Testis (tissue), 3 donors: ENCODE results near the gene CROCC2. TPM values are rescaled to one million over a fixed set of nuclear protein-coding genes. Genes with fewer than 3 reads are reported as not detected.
A peak's percentile ranks its signal among the peaks of the same experiment; 100 is the strongest.

Source experiments
- DNase-seq: peaks from one replicate; pipeline ENCODE4 v3.0.0-alpha.2; 2019
- H3K27ac ChIP-seq, 2 donors: fragments of 200-600 bp; sonication (generic); one replicate each; pipeline ENCODE4 v1.5.1; 2019
- H3K27me3 ChIP-seq: fragments of 200-600 bp; sonication (generic); one replicate; pipeline ENCODE4 v1.5.1; 2019
- H3K36me3 ChIP-seq: fragments of 200-600 bp; sonication (generic); one replicate; pipeline ENCODE4 v1.5.1; 2017; ENCODE audit warnings: low read depth; ENCODE audit errors: missing control alignments
- H3K4me1 ChIP-seq: fragments of 200-600 bp; sonication (generic); one replicate; pipeline ENCODE4 v1.5.1; 2019
- H3K4me3 ChIP-seq, 2 donors: fragments of 200-600 bp; sonication (generic); one replicate each; pipeline ENCODE4 v1.5.1; 2017 to 2019
- H3K9me3 ChIP-seq: fragments of 200-600 bp; sonication (generic); one replicate; pipeline ENCODE4 v1.5.1; 2017
- POLR2A ChIP-seq: fragments of 450-650 bp; IDR thresholded peaks from one replicate; pipeline ENCODE4 v1.6.1; 2017; ENCODE audit warnings: antibody characterized with exemption, mild to moderate bottlenecking, moderate library complexity
- WGBS, 2 donors: methylation state at CpG; one replicate each; pipeline ENCODE4 v1.1.5; 2018; 5-methylcytosine and 5-hydroxymethylcytosine counted together
- intact Hi-C: fragments of 100-400 bp; cut with DNase I; formaldehyde crosslinking; loops from one replicate; pipeline ENCODE4 v1.15.1; 2023; ENCODE audit warnings: low total_unique reads
- polyA plus RNA-seq: library from polyadenylated mRNA; stranded (reverse); fragments of 350-450 nt; fragmentation: Illumina TruSeq; extraction: RNeasy Lipid Tissue Mini Kit (QIAGEN cat#74804); gene quantifications from one replicate; pipeline ENCODE4 v1.2.3, GENCODE V29; 2014; ENCODE audit warnings: low read depth, low replicate concordance; ENCODE audit not compliant: insufficient read depth
- total RNA-seq, 2 donors: library from RNA; depleted of rRNA; stranded (reverse); fragments of >200 nt; gene quantifications; one replicate each; pipeline ENCODE4 v1.2.3, GENCODE V29; 2016
- TF ChIP-seq, protein P1 (sequence below), 3 experiments: fragments of 450-650 bp in 2 of 3; fragments of 200-600 bp in 1 of 3; sonication (generic) in 1 of 3; IDR thresholded peaks; one replicate each; pipeline ENCODE4 v1.5.1; 2016 to 2019; ENCODE audit warnings: antibody characterized with exemption in 3 of 3, mild to moderate bottlenecking in 2 of 3, moderate library complexity in 1 of 3

CROCC2 gene
- total and polyA plus RNA-seq, 3 donors from 2014 or later = 0.43 to 0.55 (median 0.51) TPM

DNA sequence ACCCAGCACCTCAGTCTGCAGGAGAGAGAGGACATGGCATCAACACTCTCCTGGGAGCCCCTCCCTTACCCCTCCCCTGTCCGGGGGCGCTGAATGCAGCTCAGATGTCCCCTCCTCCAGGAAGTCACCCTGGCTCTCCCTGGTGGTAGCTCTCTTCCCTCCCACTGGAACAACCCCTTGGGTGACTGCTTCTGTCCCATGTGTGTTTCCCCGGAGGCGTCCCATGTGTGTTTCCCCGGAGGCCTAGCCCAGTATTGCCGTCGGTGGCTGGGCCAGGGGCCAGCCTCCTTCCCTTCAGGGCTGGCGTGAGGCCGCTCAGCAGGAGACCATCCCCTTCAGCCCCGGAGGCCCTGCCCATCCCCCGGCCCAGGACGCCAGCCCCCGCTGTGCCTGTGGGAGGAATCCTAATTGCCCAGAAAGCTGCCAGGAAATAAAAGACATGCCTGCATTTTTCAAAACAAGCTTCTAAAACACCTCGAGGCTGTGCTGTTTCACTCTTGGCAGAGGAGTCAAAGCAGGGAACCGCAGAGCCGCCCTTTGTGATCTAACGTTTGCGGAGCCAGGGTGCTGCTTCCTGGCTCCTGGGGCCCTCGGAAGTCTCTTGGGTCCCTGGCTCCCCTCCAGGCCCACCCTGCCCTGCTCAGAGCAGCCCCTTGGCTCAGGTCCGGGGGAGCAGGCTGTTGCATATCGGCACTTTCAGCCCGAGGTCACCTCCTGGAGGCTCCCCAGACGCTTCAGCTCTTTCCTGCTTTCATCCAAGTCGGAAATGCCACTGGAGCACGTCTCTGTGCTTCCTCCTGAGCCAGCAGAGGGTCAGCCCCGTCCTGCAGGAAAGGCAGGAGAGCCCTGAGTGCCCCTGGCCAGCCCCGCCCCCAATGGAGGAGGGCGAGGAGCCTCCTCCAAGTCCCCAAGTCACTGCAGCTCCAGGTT is 103.7 kb downstream of the CROCC2 start:
- TF ChIP-seq POLR2A = no peak
- TF ChIP-seq, protein P1, sequence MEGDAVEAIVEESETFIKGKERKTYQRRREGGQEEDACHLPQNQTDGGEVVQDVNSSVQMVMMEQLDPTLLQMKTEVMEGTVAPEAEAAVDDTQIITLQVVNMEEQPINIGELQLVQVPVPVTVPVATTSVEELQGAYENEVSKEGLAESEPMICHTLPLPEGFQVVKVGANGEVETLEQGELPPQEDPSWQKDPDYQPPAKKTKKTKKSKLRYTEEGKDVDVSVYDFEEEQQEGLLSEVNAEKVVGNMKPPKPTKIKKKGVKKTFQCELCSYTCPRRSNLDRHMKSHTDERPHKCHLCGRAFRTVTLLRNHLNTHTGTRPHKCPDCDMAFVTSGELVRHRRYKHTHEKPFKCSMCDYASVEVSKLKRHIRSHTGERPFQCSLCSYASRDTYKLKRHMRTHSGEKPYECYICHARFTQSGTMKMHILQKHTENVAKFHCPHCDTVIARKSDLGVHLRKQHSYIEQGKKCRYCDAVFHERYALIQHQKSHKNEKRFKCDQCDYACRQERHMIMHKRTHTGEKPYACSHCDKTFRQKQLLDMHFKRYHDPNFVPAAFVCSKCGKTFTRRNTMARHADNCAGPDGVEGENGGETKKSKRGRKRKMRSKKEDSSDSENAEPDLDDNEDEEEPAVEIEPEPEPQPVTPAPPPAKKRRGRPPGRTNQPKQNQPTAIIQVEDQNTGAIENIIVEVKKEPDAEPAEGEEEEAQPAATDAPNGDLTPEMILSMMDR (IDR thresholded peaks at IDR 0.05) = peak in 1 of 3 experiments; percentile 7
- Histone ChIP-seq H3K4me1 (peaks cover 31% of the 10 kb centered on the region), H3K4me3 (no peak overlapping the region), H3K9me3 (no peaks in the 10 kb centered on the region), H3K27ac (peak overlapping the region; percentile 44 to 74), H3K27me3 (no peaks in the 10 kb centered on the region), H3K36me3 (no peaks in the 10 kb centered on the region)
- 24 to 36% methylated on average over 11 to 26 of the region's 28 CpGs for WGBS, 2 donors
- intact Hi-C loops = no loop called here
- peak; percentile 69 for DNase-seq

DNA sequence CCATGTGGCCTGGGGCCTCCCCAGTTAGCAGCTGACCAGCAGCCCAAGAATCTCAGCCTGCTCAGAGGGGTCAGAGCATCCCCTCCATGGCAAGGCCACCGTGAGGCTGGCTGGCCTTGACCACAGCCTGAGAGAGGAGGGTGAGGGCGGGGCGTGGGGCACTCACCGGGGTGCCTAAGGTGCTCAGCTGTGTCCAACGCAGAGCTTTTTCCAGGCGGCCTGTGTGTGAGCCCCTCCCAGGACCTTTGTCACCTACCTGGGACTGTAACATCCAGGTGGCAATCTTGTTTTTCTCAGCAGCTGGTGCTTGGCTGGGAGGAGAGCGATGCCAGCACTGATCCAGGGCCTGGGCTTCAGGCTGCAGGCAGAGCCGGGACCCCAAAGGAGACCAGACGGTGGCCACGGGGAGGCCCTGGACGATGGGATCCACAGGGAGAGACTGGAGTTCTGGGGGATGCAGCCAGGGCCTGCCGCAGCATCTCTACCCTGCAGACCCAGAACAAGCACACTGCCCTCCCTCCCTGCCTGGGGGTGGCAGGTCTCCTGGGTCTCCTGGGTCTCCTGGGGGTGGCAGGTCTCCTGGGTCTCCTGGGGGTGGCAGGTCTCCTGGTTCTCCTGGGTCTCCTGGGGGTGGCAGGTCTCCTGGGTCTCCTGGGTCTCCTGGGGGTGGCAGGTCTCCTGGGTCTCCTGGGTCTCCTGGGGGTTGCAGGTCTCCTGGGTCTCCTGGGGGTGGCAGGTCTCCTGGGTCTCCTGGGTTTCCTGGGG is 104.6 kb downstream of the CROCC2 start:
- Histone ChIP-seq H3K9me3 (no peaks in the 10 kb centered on the region), H3K36me3 (no peaks in the 10 kb centered on the region), H3K4me1 (peaks cover 31% of the 10 kb centered on the region), H3K27me3 (no peaks in the 10 kb centered on the region), H3K4me3 (no peak overlapping the region), H3K27ac (peak overlapping the region; percentile 44 to 74)
- intact Hi-C loops = no loop called here
- peak; percentile 9 for DNase-seq
- 49 to 53% methylated on average over 6 to 11 of the region's 12 CpGs for WGBS, 2 donors
- TF ChIP-seq, protein P1 (IDR thresholded peaks at IDR 0.05) = no peak
- no peak for TF ChIP-seq POLR2A

DNA sequence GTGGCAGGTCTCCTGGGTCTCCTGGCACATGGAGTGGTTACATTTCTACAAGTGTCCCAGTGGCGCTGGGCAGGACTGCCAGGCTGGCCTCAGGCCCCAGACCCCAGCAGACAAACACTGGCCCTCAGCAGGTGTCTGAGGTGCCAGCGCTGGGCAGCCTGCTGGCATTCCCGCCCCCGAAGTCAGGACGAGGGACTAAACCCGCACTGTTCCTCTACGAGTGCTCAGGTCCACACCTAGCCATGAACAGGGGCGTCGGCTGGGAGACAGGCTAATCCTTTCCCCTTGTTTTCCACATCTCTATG is 105.1 kb downstream of the CROCC2 start:
- intact Hi-C loops = no loop called here
- H3K36me3 ChIP-seq = no peaks in the 10 kb centered on the region
- no peak overlapping the region for H3K27ac ChIP-seq
- no peaks in the 10 kb centered on the region for H3K27me3 ChIP-seq
- DNase-seq = peak; percentile 5
- no peak for TF ChIP-seq POLR2A
- TF ChIP-seq, protein P1 (IDR thresholded peaks at IDR 0.05) = no peak
- no peak overlapping the region for H3K4me3 ChIP-seq
- 88 to 93% methylated on average over 8 to 9 of the region's 9 CpGs for WGBS, 2 donors
- H3K4me1 ChIP-seq = peaks cover 31% of the 10 kb centered on the region
- H3K9me3 ChIP-seq = no peaks in the 10 kb centered on the region

DNA sequence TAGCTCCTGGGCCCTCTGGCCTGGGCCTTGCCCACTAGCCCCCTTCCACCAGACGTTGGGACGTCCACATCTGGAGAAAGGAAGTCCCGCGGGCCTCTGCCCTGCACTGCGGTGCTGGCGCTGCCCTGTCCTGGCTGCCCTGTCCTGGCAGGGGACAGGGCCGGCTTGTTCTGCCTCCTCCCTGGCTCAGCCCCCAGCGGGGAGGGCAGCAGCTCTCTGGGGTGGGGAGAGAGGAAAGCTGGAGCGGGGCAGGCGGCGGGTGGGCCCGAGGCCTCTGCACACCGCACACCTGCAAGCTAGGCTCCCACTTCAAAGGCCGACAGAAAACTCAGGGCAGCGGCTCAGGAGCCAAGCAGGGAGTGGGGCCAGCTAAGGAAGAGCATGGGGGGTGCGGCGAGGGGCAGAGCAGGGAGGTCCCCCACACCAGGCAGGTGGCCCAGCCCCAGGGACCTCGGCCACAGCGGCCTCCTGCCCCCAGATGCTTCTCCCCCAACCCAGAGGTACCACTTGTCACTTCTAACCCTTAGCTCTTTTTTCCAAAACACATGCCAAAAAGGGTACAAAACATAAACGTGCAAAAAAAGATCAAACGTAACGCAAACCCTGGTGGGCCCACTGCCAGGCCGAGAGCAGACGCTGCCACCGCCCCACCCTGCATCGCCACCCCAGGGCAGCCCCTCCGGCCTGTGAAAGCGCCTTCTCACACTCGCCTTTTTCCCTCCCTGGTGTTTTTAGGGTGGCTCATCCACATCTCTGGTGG is 105.8 kb downstream of the CROCC2 start:
- H3K27ac ChIP-seq = no peak overlapping the region
- no peaks in the 10 kb centered on the region for H3K27me3 ChIP-seq
- no peaks in the 10 kb centered on the region for H3K9me3 ChIP-seq
- H3K36me3 ChIP-seq = no peaks in the 10 kb centered on the region
- TF ChIP-seq, protein P1 (IDR thresholded peaks at IDR 0.05) = no peak
- TF ChIP-seq POLR2A = no peak
- intact Hi-C loops = no loop called here
- H3K4me3 ChIP-seq = no peak overlapping the region
- H3K4me1 ChIP-seq = peaks cover 31% of the 10 kb centered on the region
- 78 to 86% methylated on average over 14 to 29 of the region's 29 CpGs for WGBS, 2 donors
- DNase-seq = peak; percentile 9
